ENCODE results near the gene OSMR.

The OSMR gene

GRCh38 chr5:38830521-38831051, 15.2 kb upstream of the OSMR start:
- no peaks in the 10 kb centered on the region for H4K20me1 ChIP-seq (ENCODE audit: insufficient read depth, low read length, poor library complexity, severe bottlenecking)
- no peaks in the 10 kb centered on the region for H3K9me3 ChIP-seq (ENCODE audit: insufficient read depth, low read depth, low read length)
- H3K36me3 ChIP-seq (ENCODE audit: insufficient read depth, low read length), result no peaks in the 10 kb centered on the region
- H3K79me2 ChIP-seq (ENCODE audit: insufficient read depth, low read length), result no peaks in the 10 kb centered on the region
- H3K9me2 ChIP-seq (replicated peaks; ENCODE audit: low read depth, low read length), result no peaks in the 10 kb centered on the region
- H2AFZ ChIP-seq (ENCODE audit: low read length), result no peak overlapping the region
- H3K4me2 ChIP-seq (ENCODE audit: low read depth, low read length, poor library complexity, severe bottlenecking), result no peak overlapping the region
- no peak overlapping the region for H3K9ac ChIP-seq (ENCODE audit: low read depth, low read length, poor library complexity, severe bottlenecking)
- H3K4me3 ChIP-seq (ENCODE audit: low read length, poor library complexity, severe bottlenecking), result no peak overlapping the region
- no peaks in the 10 kb centered on the region for H3K27me3 ChIP-seq (ENCODE audit: insufficient read depth, low read length, poor library complexity, severe bottlenecking)
- TF ChIP-seq CTCF (conservative IDR thresholded peaks at IDR 0.05; ENCODE audit: low read length) (no peak), EZH2phosphoT487 (IDR thresholded peaks at IDR 0.05; ENCODE audit: borderline replicate concordance) (no peak)
- H3F3A ChIP-seq (ENCODE audit: low read depth), result no peaks in the 10 kb centered on the region
- H3K4me1 ChIP-seq (ENCODE audit: insufficient read depth, low read length, poor library complexity, severe bottlenecking), result no peaks in the 10 kb centered on the region

- Histone ChIP-seq H3K4me3 (ENCODE audit: low read length, poor library complexity, severe bottlenecking) (no peak overlapping the region), H3K9me3 (ENCODE audit: insufficient read depth, low read depth, low read length) (no peaks in the 10 kb centered on the region), H4K20me1 (ENCODE audit: insufficient read depth, low read length, poor library complexity, severe bottlenecking) (no peaks in the 10 kb centered on the region), H3K36me3 (ENCODE audit: insufficient read depth, low read length) (no peaks in the 10 kb centered on the region), H2AFZ (ENCODE audit: low read length) (no peak overlapping the region), H3K4me2 (ENCODE audit: low read depth, low read length, poor library complexity, severe bottlenecking) (no peak overlapping the region), H3K4me1 (ENCODE audit: insufficient read depth, low read length, poor library complexity, severe bottlenecking) (no peaks in the 10 kb centered on the region), H3F3A (ENCODE audit: low read depth) (no peaks in the 10 kb centered on the region), H3K9ac (ENCODE audit: low read depth, low read length, poor library complexity, severe bottlenecking) (no peak overlapping the region), H3K9me2 (replicated peaks; ENCODE audit: low read depth, low read length) (no peaks in the 10 kb centered on the region), H3K79me2 (ENCODE audit: insufficient read depth, low read length) (no peaks in the 10 kb centered on the region), H3K27me3 (ENCODE audit: insufficient read depth, low read length, poor library complexity, severe bottlenecking) (no peaks in the 10 kb centered on the region)
- TF ChIP-seq CTCF (conservative IDR thresholded peaks at IDR 0.05; ENCODE audit: low read length), result no peak
- no peak for TF ChIP-seq EZH2phosphoT487 (IDR thresholded peaks at IDR 0.05; ENCODE audit: borderline replicate concordance)
Measured at GRCh38 chr5:38831117-38831516, 14.7 kb upstream of the OSMR start.

- Histone ChIP-seq H4K20me1 (ENCODE audit: insufficient read depth, low read length, poor library complexity, severe bottlenecking) (no peaks in the 10 kb centered on the region), H2AFZ (ENCODE audit: low read length) (no peak overlapping the region), H3K36me3 (ENCODE audit: insufficient read depth, low read length) (no peaks in the 10 kb centered on the region), H3K4me2 (ENCODE audit: low read depth, low read length, poor library complexity, severe bottlenecking) (no peak overlapping the region), H3K9me3 (ENCODE audit: insufficient read depth, low read depth, low read length) (no peaks in the 10 kb centered on the region), H3K4me3 (ENCODE audit: low read length, poor library complexity, severe bottlenecking) (no peak overlapping the region), H3K9ac (ENCODE audit: low read depth, low read length, poor library complexity, severe bottlenecking) (no peak overlapping the region), H3F3A (ENCODE audit: low read depth) (no peaks in the 10 kb centered on the region), H3K79me2 (ENCODE audit: insufficient read depth, low read length) (no peaks in the 10 kb centered on the region), H3K4me1 (ENCODE audit: insufficient read depth, low read length, poor library complexity, severe bottlenecking) (no peaks in the 10 kb centered on the region), H3K9me2 (replicated peaks; ENCODE audit: low read depth, low read length) (no peaks in the 10 kb centered on the region), H3K27me3 (ENCODE audit: insufficient read depth, low read length, poor library complexity, severe bottlenecking) (no peaks in the 10 kb centered on the region)
- peak; percentile 67 for TF ChIP-seq CTCF (conservative IDR thresholded peaks at IDR 0.05; ENCODE audit: low read length)
- no peak for TF ChIP-seq EZH2phosphoT487 (IDR thresholded peaks at IDR 0.05; ENCODE audit: borderline replicate concordance)
Measured at GRCh38 chr5:38831909-38832308, 13.9 kb upstream of the OSMR start.

Data from Loucy (cell line).